MM.1S (cell line): ENCODE measurements around the gene KDM5A.

Experiments
- EZH2 ChIP-seq: fragments of 300-600 bp; sonication (generic); optimal IDR thresholded peaks from 2 replicates; pipeline ENCODE3; 2017; ENCODE audit warnings: low read depth, mild to moderate bottlenecking, antibody characterized with exemption, low read length, mixed read lengths
- TF ChIP-seq, protein P1 (sequence below): fragments of 300-600 bp; sonication (generic); IDR thresholded peaks from 2 replicates; pipeline ENCODE4 v1.5.1; 2016; ENCODE audit warnings: antibody characterized with exemption, low read length, mixed read lengths

GRCh38 chr12:263574-263973, 125.5 kb downstream of the KDM5A start:
- TF ChIP-seq, protein P1, sequence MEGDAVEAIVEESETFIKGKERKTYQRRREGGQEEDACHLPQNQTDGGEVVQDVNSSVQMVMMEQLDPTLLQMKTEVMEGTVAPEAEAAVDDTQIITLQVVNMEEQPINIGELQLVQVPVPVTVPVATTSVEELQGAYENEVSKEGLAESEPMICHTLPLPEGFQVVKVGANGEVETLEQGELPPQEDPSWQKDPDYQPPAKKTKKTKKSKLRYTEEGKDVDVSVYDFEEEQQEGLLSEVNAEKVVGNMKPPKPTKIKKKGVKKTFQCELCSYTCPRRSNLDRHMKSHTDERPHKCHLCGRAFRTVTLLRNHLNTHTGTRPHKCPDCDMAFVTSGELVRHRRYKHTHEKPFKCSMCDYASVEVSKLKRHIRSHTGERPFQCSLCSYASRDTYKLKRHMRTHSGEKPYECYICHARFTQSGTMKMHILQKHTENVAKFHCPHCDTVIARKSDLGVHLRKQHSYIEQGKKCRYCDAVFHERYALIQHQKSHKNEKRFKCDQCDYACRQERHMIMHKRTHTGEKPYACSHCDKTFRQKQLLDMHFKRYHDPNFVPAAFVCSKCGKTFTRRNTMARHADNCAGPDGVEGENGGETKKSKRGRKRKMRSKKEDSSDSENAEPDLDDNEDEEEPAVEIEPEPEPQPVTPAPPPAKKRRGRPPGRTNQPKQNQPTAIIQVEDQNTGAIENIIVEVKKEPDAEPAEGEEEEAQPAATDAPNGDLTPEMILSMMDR, result no peak
- TF ChIP-seq EZH2, result no peak
